Heart left ventricle (tissue), 16 donors: ENCODE measurements around the gene SNX30. TPM values are rescaled to one million over a fixed set of nuclear protein-coding genes. Genes with fewer than 3 reads are reported as not detected.

Experiments used
- ATAC-seq, 4 donors: fragments of 200-7000 bp; cut with Tn5 transposase; one replicate each; pipeline ENCODE4 v1.9.1; 2020 to 2022; ENCODE audit warnings: moderate library complexity in 4 of 4, mild to moderate bottlenecking in 3 of 4, moderate number of reproducible peaks in 1 of 4
- DNase-seq, 5 donors: peaks; one replicate each; pipeline ENCODE4 v3.0.0-alpha.2; 2020
- H3K27ac ChIP-seq, 12 donors: fragments of 200-600 bp; sonication (generic) in 4 of 12; one replicate each; pipeline versions ENCODE4 v1.5.0 to v1.8.0; 2016 to 2022; ENCODE audit warnings: mild to moderate bottlenecking in 2 of 12
- H3K27me3 ChIP-seq, 9 donors: fragments of 200-600 bp; sonication (generic) in 2 of 9; one replicate each; pipeline versions ENCODE4 v1.5.1 to v1.8.0; 2016 to 2022; ENCODE audit warnings: mild to moderate bottlenecking in 3 of 9
- H3K36me3 ChIP-seq, 9 donors: fragments of 200-600 bp; sonication (generic) in 2 of 9; one replicate each; pipeline versions ENCODE4 v1.5.0 to v1.8.0; 2018 to 2022; ENCODE audit warnings: mild to moderate bottlenecking in 2 of 9
- H3K4me1 ChIP-seq, 12 donors: fragments of 200-600 bp; sonication (generic) in 4 of 12; one replicate each; pipeline versions ENCODE4 v1.5.0 to v1.8.0; 2016 to 2022; ENCODE audit warnings: mild to moderate bottlenecking in 3 of 12
- H3K4me3 ChIP-seq, 12 donors: fragments of 200-600 bp; sonication (generic) in 4 of 12; one replicate each; pipeline versions ENCODE4 v1.5.0 to v1.8.0; 2017 to 2022; ENCODE audit warnings: mild to moderate bottlenecking in 9 of 12, moderate library complexity in 4 of 12
- H3K9me3 ChIP-seq, 12 donors: fragments of 200-600 bp; sonication (generic) in 4 of 12; one replicate each; pipeline versions ENCODE4 v1.5.0 to v1.8.0; 2016 to 2022; ENCODE audit warnings: mild to moderate bottlenecking in 1 of 12
- CTCF ChIP-seq, 12 donors: fragments of 200-600 bp; sonication (generic) in 4 of 12; IDR thresholded peaks; one replicate each; pipeline versions ENCODE4 v1.5.0 to v1.8.0; 2018 to 2022; ENCODE audit warnings: antibody characterized with exemption in 12 of 12, mild to moderate bottlenecking in 5 of 12
- POLR2A ChIP-seq, 2 donors: fragments of 450-650 bp; IDR thresholded peaks; one replicate each; pipeline ENCODE4 v1.6.1; 2017; ENCODE audit warnings: antibody characterized with exemption in 2 of 2, mild to moderate bottlenecking in 2 of 2, moderate library complexity in 2 of 2
- WGBS, 4 donors: extraction: QIAGEN DNeasy Blood & Tissue Kit in 2 of 4; methylation state at CpG; one replicate each; pipeline versions ENCODE4 v1.1.5 to v1.1.7; 2013 to 2018; 5-methylcytosine and 5-hydroxymethylcytosine counted together
- intact Hi-C, 10 donors: fragments of 100-400 bp; cut with DNase I; formaldehyde crosslinking; loops; one replicate each; pipeline versions ENCODE4 v1.11.1 to v1.14.2; 2022
- polyA plus RNA-seq, 2 donors: library from polyadenylated mRNA; stranded (reverse); fragments of 200-250 nt; gene quantifications; one replicate each; pipeline ENCODE4 v1.2.3, GENCODE V29; 2013
- total RNA-seq, 9 donors: library from RNA; depleted of rRNA in 2 of 9; stranded (reverse); fragments of >200 nt in 2 of 9; fragmentation: NEBNext Ultra II Directional in 3 of 9; extraction: Animal tissue kit (Norgen Biotek cat#: 25700) in 3 of 9; gene quantifications; one replicate each; pipeline versions ENCODE4 v1.1.0 to v1.2.4, GENCODE V29; 2016 to 2023
- donor health status: ischemic (EF 13 %, LVEDD 7.1; RV severe dilation, severe dysfunction).
- donor health status: healthy with polysubstance abuse.
- donor health status: DM: no; HTN: yes; CAD: no.
- donor health status: DM: no; HTN: no; CAD: no.
- donor health status: ischemic (EF 25% LVEDD 6.9; RV normal size, moderate dysfunction).
- donor health status: ischemic (EF 25% LVEDD 5.7; RV mildly dilated, moderate dysfunction).
- donor health status: healthy.
- donor health status: DM: yes; HTN: yes; CAD: no.
- donor health status: ischemic (EF 35%, LVEDD 5.7; RV mildly dilated, moderate dysfunction).
- donor health status: nonischemic (EF 11% LVEDD 7.7; RV severe dilation, severe dysfunction).
- donor health status: DM: yes; HTN: yes; CAD: no.
- donor health status: PGD.
- donor health status: ischemic (EF 29% LVEDD 5.4; RV normal size, mild dysfunction).
- donor health status: nonischemic (EF 23%, LVEDD 6.1; RV moderate dilation, normal function).

The SNX30 gene
- total and polyA plus RNA-seq, 11 donors = 0.95 to 10.3 (median 3.8) TPM

GRCh38 chr9:112868461-112868860 lies 117.9 kb downstream of the SNX30 start:
- TF ChIP-seq CTCF (IDR thresholded peaks at IDR 0.05) (no peak), POLR2A (IDR thresholded peaks at IDR 0.05) (no peak)
- 88 to 96% (median 91%) methylated on average over 10 of the region's 10 CpGs for WGBS, 4 donors
- H3K27me3 ChIP-seq = no peaks in the 10 kb centered on the region
- peaks cover 0 to 34% (median 9%) of the 10 kb centered on the region in 9 donors for H3K36me3 ChIP-seq
- ATAC-seq = no peak
- H3K9me3 ChIP-seq = no peaks in the 10 kb centered on the region
- intact Hi-C loops = no loop called here
- H3K4me3 ChIP-seq = no peak overlapping the region
- H3K27ac ChIP-seq = peak overlapping the region in 1 of 12 donors; percentile 58
- H3K4me1 ChIP-seq = peaks cover 0 to 13% (median 0%) of the 10 kb centered on the region in 12 donors
- no peak for DNase-seq

GRCh38 chr9:112869041-112869529 lies 118.5 kb downstream of the SNX30 start:
- DNase-seq (no peak), ATAC-seq (no peak)
- TF ChIP-seq CTCF (IDR thresholded peaks at IDR 0.05) (no peak), POLR2A (IDR thresholded peaks at IDR 0.05) (no peak)
- Histone ChIP-seq H3K36me3 (peaks cover 0 to 34% (median 9%) of the 10 kb centered on the region in 9 donors), H3K9me3 (no peaks in the 10 kb centered on the region), H3K4me3 (no peak overlapping the region), H3K27me3 (no peaks in the 10 kb centered on the region), H3K4me1 (peaks cover 0 to 7% (median 0%) of the 10 kb centered on the region in 12 donors), H3K27ac (no peak overlapping the region)
- intact Hi-C loops = no loop called here
- 64 to 75% (median 70%) methylated on average over 8 of the region's 8 CpGs for WGBS, 4 donors

DNA sequence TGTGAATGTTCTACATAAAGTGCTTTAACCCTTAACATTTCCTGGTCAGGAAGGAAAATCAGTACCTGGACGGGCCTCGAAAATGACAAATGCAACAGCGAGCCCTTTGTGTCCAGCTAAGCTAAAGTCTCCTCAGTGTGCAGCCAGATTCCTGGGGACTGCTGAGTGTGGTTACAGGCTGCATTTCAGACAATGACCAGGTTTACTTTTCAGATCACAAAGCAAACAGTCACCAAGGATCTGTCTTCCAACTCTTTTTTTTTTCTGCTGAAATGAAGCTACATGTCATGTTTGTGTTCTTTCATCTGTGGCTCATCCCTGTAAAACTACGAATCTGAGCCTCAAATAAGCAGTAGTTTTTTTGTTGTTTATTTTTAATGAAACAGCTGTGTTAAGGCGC lies 119.4 kb downstream of the SNX30 start:
- Histone ChIP-seq H3K4me1 (no peaks in the 10 kb centered on the region), H3K27ac (no peak overlapping the region), H3K9me3 (no peaks in the 10 kb centered on the region), H3K4me3 (no peak overlapping the region), H3K27me3 (no peaks in the 10 kb centered on the region), H3K36me3 (peaks cover 0 to 30% (median 11%) of the 10 kb centered on the region in 9 donors)
- no peak for DNase-seq
- 93 to 97% (median 95%) methylated on average over 5 of the region's 5 CpGs for WGBS, 4 donors
- ATAC-seq = no peak
- intact Hi-C loops = no loop called here
- TF ChIP-seq POLR2A (IDR thresholded peaks at IDR 0.05) (no peak), CTCF (IDR thresholded peaks at IDR 0.05) (no peak)

GRCh38 chr9:112870556-112870955 lies 120.0 kb downstream of the SNX30 start:
- whole genome bisulfite sequencing, 4 donors = 89 to 93% (median 92%) methylated on average over 6 of the region's 6 CpGs

More at GRCh38 chr9:112870556-112870955, 120.0 kb downstream of the SNX30 start:
- no peaks in the 10 kb centered on the region for H3K27me3 ChIP-seq
- no peak for ATAC-seq
- H3K9me3 ChIP-seq = no peaks in the 10 kb centered on the region
- TF ChIP-seq CTCF (IDR thresholded peaks at IDR 0.05) (no peak), POLR2A (IDR thresholded peaks at IDR 0.05) (no peak)
- H3K36me3 ChIP-seq = peaks cover 0 to 33% (median 13%) of the 10 kb centered on the region in 9 donors
- no peak overlapping the region for H3K27ac ChIP-seq
- H3K4me3 ChIP-seq = no peak overlapping the region
- H3K4me1 ChIP-seq = no peaks in the 10 kb centered on the region
- no peak for DNase-seq
- intact Hi-C loops = no loop called here
